Measurements from ENCODE around the gene GRIA1.

The GRIA1 gene

GRCh38 chr5:153704110-153704509, 213.6 kb downstream of the GRIA1 start:
- DNase-seq (ENCODE audit: low spot score) = no peak
- TF ChIP-seq CTCF (IDR thresholded peaks at IDR 0.05; ENCODE audit: extremely low read depth, missing control alignments) = no peak

- no peak for DNase-seq (ENCODE audit: low spot score)
- TF ChIP-seq CTCF (IDR thresholded peaks at IDR 0.05; ENCODE audit: extremely low read depth, missing control alignments) = no peak
Measured at GRCh38 chr5:153707626-153708025, 217.2 kb downstream of the GRIA1 start.

DNA sequence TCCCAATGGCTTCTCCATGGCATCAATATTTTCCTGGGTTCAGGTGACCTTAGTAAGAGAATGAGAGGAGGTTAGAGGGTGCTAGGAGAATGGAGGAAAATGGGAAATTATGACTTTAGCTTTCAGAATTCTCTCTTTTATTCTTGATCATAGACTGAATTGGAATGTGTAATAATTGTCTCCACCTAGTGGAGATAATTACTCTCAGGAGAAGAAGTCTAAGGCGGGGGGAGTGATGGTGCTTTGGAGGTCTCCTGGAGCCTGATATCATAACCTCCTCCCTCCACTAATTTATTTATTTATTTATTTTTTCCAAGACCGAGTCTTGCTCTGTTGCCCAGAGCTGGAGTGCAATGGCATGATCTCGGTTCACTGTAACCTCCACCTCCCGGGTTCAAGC, 221.3 kb downstream of the GRIA1 start:
- no peak for DNase-seq (ENCODE audit: low spot score)

GRCh38 chr5:153712946-153713345, 222.5 kb downstream of the GRIA1 start:
- TF ChIP-seq CTCF (IDR thresholded peaks at IDR 0.05; ENCODE audit: extremely low read depth, missing control alignments) = no peak
- DNase-seq (ENCODE audit: low spot score) = no peak

More for the DNA sequence above, 221.3 kb downstream of the GRIA1 start:
- TF ChIP-seq CTCF (IDR thresholded peaks at IDR 0.05; ENCODE audit: extremely low read depth, missing control alignments) = no peak

DNA sequence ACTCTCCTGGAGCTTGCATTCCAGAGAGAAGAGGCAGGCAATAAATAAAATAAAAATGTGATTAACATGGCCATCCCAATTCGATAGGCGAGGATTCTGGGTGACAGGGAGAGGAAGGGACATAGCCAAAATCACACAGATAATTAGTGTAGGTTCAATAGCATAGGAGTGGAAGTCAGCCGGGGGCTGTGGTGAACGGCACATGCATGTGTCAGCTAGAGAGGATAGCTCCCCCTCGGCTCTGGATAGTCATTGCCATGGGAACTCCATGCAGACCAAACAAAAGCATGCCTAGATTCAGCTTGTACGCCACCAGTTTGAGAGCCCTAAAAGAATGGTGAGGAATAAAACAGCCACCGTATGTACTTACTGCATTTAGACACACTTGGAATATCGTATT, 223.5 kb downstream of the GRIA1 start:
- DNase-seq (ENCODE audit: low spot score) = no peak
- TF ChIP-seq CTCF (IDR thresholded peaks at IDR 0.05; ENCODE audit: extremely low read depth, missing control alignments) = no peak

DNA sequence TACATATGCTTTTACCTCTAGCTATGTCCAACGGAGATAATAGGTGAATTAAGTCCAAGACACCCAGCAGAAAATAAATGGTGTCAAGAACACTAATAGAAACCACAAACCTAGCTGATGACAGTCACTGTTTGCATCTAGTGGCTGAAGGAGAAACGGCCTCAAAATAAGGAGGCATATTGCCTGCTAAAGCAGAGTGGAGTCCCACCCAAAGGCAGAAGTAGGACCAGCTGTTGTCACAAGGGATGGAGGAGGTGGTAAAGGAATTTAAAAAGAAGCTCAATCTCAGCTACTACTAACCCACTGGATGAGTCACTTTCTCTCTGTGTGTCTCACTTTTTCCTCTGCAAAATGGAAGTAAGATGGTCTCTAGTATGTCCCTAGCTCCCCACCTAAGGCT, 224.3 kb downstream of the GRIA1 start:
- no peak for DNase-seq (ENCODE audit: low spot score)

DNA sequence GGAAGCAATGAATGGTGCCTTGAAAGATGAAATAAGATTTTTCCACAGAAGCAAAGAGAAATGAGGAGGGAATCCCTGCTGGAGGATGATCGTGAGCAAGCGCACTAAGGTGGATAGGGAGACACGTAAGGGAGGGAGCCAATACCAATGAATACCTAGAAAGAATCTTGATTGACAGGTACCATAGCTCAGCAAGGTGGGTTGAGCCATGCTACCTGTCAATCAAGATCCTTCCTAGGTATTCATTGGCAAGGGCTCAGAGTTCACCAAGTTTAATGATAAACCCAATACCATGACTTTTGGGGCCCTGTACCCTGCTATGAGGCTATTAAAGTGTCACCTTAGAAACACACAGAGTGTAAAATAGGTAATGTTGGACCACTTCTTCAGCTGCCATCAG, 226.8 kb downstream of the GRIA1 start:
- DNase-seq (ENCODE audit: low spot score) = no peak
- TF ChIP-seq CTCF (IDR thresholded peaks at IDR 0.05; ENCODE audit: extremely low read depth, missing control alignments) = no peak

More for the DNA sequence above, 224.3 kb downstream of the GRIA1 start:
- no peak for TF ChIP-seq CTCF (IDR thresholded peaks at IDR 0.05; ENCODE audit: extremely low read depth, missing control alignments)
